Skeletal muscle cell (primary cell): ENCODE measurements around the gene TMEM45B.
A peak's percentile ranks its signal among the peaks of the same experiment; 100 is the strongest.
"Not testable (repeated sequence)": the region's sequence is repeated elsewhere in the genome, so short reads cannot be mapped to it uniquely, and the experiment has no call there.

Experiments used
- DNase-seq: peaks from one replicate; pipeline ENCODE4 v3.0.0-alpha.2; 2010; ENCODE audit warnings: low read depth
- H3K4me3 ChIP-seq: 2 replicates; pipeline ENCODE4 v1.5.1; 2011; ENCODE audit warnings: low read depth, mild to moderate bottlenecking, control low read depth, low read length, moderate library complexity

TMEM45B gene

GRCh38 chr11:129803533-129803932 lies 12.1 kb upstream of the TMEM45B start:
- DNase-seq: no peak
- no peak overlapping the region for H3K4me3 ChIP-seq

DNA sequence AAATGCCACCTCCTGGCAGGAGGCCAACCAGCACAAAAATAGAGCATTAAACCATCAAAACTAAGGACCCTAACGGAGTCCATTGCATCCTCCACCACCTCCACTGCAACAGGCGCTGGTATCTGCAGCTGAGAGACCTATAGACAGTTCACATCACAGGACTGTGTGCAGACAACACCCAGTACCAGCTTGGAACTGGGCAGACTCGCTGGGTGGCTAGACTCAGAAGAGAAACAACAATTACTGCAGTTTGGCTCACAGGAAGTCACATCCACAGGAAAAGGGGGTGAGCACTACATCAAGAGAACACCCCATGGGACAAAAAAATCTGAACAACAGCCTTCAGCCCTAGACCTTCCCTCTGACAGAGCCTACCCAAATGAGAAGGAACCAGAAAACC lies 11.6 kb upstream of the TMEM45B start:
- H3K4me3 ChIP-seq: no peak overlapping the region
- no peak for DNase-seq

- DNase-seq: not testable (repeated sequence)
Measured at GRCh38 chr11:129808241-129808640, 7.4 kb upstream of the TMEM45B start.

GRCh38 chr11:129813231-129813791 lies 2.3 kb upstream of the TMEM45B start:
- H3K4me3 ChIP-seq: no peak overlapping the region
- no peak for DNase-seq

More at GRCh38 chr11:129808241-129808640, 7.4 kb upstream of the TMEM45B start:
- not testable (repeated sequence) for H3K4me3 ChIP-seq

- no peak for DNase-seq
- no peak overlapping the region for H3K4me3 ChIP-seq
Measured at GRCh38 chr11:129814244-129815014, 1.2 kb upstream of the TMEM45B start.

GRCh38 chr11:129817534-129818051 lies 1.9 kb downstream of the TMEM45B start:
- no peak overlapping the region for H3K4me3 ChIP-seq
- DNase-seq: no peak

GRCh38 chr11:129818236-129818635 lies 2.6 kb downstream of the TMEM45B start:
- not testable (repeated sequence) for H3K4me3 ChIP-seq, DNase-seq

- DNase-seq: no peak
- H3K4me3 ChIP-seq: no peak overlapping the region
Measured at GRCh38 chr11:129819237-129819636, 3.6 kb downstream of the TMEM45B start.

DNA sequence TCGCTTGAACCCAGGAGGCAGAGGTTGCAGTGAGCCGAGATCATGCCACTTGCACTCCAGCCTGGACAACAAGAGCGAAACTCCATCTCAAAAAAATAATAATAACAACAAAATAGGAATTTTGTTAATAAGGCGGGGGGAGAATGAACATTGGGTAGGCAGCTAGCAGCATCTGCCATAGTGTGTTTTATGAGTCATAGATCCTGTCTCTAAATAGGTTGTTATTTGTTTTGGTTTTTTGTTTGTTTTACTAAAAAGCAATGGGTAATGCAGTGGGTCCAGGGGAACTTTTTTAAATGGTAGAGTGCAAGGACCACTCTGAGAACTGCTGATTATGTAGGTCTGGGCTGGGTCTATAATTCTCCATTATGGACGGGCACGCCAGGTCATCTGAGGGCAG lies 4.6 kb downstream of the TMEM45B start:
- H3K4me3 ChIP-seq, DNase-seq: not testable (repeated sequence)

- DNase-seq, H3K4me3 ChIP-seq: not testable (repeated sequence)
Measured at GRCh38 chr11:129823281-129823680, 7.6 kb downstream of the TMEM45B start.

DNA sequence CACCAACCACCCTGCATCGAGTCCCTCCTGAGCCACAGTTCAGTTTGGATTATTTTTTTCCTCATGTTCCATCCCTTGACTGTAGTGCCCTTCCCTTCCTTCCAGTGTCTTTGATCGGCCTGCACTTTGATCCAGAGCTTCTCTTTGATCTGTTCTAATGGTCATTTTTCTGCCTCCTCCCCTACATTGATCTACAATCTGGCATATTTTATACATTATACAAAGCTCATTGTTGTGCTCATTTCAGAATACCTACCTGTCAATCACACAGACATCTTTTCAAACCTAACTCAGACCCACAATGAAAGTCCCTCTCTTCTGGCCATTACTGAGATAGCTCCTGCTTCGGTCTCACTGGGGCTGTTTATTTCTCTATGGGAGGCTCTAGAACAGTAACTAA lies 8.2 kb downstream of the TMEM45B start:
- not testable (repeated sequence) for DNase-seq, H3K4me3 ChIP-seq

DNA sequence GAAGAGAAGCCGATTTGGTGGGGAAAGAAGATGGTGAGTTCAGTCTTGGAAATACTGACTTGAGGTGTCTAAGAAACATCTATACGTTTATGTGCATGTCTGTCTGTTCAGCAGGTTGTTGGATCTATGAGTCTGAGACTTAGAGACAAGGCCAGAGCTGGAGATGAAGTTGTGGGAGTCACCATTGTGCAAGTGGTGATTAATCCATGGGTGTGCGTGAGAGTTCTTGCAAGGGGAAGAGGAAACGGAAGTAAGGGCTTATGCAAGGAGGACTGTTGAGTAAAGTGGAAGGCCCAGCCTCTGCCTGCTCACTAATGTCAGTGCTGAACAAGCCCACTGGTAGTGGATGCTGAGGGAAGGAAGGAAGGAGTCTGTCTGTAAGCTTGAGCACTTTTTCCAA lies 9.7 kb downstream of the TMEM45B start:
- peak; percentile 21 for DNase-seq

DNA sequence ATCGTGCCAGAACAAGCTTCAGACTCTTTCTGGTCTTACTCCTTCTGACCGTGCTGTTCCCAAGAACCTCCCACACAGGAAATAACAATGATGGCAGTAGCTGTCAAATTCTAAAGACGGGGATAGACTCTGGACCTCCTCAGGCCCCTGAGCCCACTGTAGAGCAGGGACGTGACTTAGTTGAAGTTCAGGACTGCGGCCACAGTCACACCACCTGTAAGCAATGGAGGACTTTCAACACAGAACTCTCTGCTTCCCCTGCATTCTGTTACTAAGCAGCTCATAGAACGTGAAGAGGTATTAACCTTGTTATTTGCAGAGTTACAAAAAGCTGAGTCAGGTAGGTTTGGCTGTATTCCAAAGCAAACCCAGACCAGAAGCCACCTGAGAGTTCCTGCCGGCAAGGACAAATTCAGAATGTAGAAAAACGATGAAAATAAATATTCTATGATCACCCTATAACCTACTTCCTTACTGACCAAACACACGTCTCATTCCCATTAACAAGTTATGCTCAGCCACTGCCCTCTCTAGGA lies 12.7 kb downstream of the TMEM45B start:
- DNase-seq: no peak
- H3K4me3 ChIP-seq: no peak overlapping the region

More for the DNA sequence above, 9.7 kb downstream of the TMEM45B start:
- no peak overlapping the region for H3K4me3 ChIP-seq

GRCh38 chr11:129829497-129829896 lies 13.8 kb downstream of the TMEM45B start:
- not testable (repeated sequence) for DNase-seq, H3K4me3 ChIP-seq

GRCh38 chr11:129831227-129831626 lies 15.6 kb downstream of the TMEM45B start:
- DNase-seq: not testable (repeated sequence)

DNA sequence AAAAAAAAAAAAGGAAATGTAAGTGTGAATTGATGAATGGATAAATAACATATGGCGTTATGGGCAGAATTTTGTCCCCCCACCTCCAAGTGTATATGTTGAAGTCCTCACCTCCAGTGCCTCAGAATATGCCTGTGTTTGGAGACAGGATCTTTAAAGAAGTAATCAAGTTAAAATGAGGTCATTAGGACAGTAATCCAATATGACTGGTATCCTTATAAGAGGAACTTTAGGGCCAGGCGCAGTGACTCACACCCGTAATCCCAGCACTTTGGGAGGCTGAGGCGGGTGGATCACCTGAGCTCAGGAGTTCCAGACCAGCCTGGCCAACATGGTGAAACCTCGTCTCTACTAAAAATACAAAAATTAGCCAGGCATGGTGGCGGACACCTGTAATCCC lies 17.6 kb downstream of the TMEM45B start:
- H3K4me3 ChIP-seq, DNase-seq: not testable (repeated sequence)

More at GRCh38 chr11:129831227-129831626, 15.6 kb downstream of the TMEM45B start:
- H3K4me3 ChIP-seq: not testable (repeated sequence)

GRCh38 chr11:129836423-129836891 lies 20.8 kb downstream of the TMEM45B start:
- DNase-seq, H3K4me3 ChIP-seq: not testable (repeated sequence)

GRCh38 chr11:129836979-129837378 lies 21.3 kb downstream of the TMEM45B start:
- DNase-seq: no peak

DNA sequence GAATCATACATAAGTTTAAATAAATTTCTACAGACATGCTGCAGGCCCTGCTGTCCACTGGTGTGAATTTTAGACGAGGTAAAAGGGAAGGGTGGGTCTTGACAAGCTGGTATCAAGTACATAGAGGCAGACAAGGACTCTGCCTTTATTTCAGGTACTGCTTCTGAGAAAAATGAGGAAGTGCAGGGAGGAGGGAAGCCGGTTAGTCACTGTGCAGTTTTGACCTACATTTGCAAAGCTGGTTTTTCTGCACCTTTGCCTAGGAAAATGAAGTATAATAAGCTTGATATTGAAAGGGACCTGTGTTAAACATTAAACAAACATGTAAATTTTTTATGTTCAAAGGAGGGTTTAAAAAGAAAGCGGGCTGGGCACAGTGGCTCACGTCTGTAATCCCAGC lies 24.6 kb downstream of the TMEM45B start:
- H3K4me3 ChIP-seq: no peak overlapping the region
- no peak for DNase-seq

More at GRCh38 chr11:129836979-129837378, 21.3 kb downstream of the TMEM45B start:
- H3K4me3 ChIP-seq: no peak overlapping the region

GRCh38 chr11:129842138-129842537 lies 26.5 kb downstream of the TMEM45B start:
- no peak overlapping the region for H3K4me3 ChIP-seq
- DNase-seq: no peak
